HG03354 (cell line): Measurements from ENCODE around the gene LCT.

Experiments used
- ATAC-seq: cut with Tn5 transposase; IDR thresholded peaks from one replicate; pipeline ENCODE4 v1.9.1; 2021; ENCODE audit warnings: mild to moderate bottlenecking; ENCODE audit not compliant: unreplicated experiment, poor library complexity, severe bottlenecking

Gene LCT

DNA sequence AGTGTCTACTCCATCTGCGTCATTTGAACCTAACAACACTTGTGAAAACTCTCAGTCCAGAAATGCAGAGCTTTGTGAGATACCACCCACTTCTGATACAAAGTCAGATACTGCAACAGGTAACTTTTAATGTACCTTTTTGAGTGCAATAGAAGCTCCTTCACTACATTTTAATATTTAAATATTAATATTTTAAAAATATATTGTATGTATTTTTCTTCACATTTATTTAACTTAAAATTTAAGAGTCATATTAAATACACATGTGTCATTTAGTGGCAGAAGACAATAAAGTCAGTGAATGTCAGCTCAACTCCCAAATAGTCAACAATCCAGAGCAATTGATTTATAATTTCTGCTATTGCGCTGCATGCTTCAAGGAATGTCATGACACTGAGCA is 81.4 kb downstream of the LCT start:
- ATAC-seq = no peak

DNA sequence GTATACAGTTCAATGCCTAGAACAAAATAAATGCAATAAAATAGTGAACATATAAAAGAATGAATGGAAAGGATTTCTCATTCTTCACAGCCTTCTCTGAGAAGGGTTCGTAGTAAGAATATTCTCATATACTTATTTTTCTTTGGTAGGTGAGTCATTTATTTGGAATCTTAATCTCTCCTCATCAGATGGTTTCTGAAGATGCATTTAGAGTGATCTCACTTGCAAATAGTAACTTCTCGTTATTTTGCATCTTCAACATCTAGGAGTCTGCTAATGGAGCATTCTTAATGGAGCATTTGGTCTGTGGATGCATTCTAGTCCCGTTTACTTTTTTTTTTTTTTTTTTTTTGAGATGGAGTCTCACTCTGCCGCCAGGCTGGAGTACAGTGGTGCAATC is 91.4 kb downstream of the LCT start:
- no peak for ATAC-seq

DNA sequence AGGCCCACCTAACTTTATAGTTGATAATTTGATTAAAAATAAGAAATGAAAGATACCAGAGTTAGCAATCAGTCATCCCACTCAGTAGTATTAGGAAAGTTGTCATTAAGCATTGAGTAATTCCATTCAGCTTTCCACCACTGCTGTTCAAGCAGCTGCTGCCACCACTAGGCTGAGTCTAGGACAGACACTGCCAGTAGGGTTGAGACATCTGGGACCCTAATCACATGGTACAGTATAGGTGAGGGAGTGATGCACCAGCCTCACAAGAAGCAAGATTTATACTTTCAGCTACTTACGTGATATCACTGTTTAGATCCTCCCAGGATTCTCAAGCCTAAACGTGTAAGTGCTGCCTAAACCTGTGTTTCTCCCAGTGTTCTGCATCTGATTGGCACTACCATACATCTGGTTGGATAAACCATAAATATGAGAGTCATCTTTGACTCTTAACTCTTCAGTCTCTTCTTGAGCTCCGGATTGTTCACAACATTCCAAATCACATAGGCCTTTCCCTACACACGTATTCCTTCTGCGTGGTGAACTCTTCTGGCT is 92.1 kb downstream of the LCT start:
- ATAC-seq = peak; percentile 27

DNA sequence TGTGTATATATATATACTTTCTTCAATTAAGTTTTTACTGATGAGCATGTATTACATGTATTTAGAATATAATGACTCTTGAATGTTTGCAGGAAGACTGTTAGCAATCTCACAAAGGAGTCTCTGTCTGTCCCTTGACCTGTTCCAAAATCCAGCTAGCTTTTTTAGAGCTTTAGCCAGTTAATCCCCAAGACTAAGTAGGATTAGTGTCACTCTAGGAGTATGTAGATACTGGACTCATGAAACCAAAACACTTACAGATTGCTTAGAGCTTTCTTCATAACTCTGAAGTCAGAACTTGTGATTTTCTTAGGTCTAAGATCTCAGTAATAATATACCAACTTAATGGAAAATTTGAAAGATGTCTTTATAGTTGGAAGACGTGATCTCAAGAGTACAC is 93.1 kb downstream of the LCT start:
- ATAC-seq = no peak

DNA sequence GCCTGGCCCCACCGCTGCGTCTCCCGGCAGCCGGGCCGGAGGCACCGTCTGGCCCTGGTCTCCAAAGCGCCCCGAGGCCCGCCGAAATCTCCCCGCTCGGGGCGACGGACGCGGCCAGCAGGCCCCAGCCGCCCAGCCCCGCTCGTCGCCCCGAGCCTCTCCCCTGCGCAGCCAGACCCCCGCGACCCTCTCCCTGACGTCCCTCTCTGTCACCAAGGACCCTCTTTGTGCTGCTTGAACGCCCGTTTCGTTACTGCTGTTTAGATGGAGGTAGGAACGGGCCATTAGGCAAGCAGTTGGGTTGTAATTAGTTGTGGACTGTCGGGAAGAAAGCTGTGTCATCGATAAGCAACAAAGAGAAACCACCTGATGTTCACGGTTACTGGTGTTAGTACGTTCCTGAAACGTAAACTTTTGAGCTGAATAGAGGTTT is 94.6 kb downstream of the LCT start:
- peak; percentile 27 for ATAC-seq

DNA sequence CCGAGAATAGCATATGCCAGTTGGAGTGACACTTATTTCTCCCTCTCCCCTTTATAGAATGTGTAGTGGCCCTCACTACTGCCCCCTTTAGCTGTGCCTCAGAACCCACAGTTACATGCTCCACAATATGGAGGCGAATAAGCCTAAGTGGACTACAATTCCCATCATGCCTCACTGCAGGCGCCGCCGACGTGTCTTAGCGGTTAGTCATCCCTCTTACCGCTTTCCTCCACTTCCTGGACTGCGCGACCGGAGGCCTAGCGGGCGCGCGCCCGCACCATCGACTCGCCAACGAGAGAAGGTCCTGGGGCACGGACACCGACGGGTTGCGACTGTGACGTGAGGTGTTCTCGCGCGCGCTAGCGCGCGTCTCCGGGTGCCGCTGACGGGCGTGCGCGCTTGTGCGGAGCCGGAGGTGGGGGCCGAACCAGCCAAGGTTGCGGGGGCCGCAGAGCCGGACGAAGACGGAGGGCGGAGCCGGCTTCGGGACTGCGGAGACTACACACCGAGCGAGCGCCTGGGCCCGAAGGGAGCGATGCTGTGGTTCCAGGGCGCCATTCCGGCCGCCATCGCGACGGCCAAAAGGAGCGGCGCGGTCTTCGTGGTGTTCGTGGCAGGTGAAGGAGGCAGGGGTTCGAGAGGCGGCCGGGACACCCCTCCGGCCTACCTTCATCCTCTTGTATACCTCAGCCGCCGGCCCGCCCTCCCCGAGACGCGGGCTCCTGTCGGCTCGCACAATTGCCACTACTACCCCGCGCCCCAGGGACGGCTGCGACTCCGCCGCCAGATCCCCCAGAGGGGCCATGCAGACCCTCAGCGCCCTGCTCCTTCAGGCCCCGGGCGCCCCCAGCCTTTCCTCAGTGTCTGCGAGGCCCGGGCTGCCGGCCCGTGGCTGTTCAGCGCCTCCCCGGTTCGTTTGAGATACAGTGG is 95.3 kb downstream of the LCT start, which contains the start of gene UBXN4:
Gene UBXN4, plus strand, starts transcription at position 461 of the 930 bp plus-strand sequence. Its CDS starts 75 bp downstream, at position 536.
- ATAC-seq = peak; percentile 87

DNA sequence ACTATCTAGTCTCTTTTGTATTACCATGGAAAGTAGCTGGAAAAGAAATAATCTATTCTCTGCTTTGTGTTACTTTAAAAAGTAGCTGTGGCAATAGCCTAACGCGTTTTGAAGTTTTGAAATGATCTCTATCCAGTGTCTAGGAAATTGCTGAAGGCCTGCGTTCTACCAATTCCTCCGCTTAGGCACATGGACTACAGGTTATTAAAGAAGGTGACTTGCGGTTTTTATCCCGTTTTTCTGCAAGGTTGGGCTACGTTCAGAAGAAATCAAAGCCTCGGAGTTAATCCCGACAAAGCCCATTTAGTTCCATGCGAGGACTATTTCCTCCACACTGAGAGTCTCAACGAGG is 96.0 kb downstream of the LCT start:
- ATAC-seq = no peak

DNA sequence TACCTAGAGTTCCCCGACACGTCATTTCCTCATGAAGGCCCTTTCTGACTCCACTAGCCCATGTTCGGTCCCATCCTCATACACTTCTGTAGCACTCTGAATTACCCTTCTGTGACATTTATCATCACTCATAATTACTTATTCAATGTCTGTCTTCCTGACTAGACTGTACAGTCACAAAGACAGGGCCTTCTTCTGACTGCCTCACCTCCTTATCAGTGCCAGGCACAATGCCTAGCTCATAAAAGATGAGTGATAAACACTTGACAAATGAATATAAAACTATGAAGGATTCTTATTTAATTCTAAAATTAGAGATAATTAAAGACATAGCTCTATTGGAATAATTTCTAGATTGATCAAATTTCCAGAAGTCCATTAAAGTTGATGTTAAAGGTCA is 96.8 kb downstream of the LCT start:
- no peak for ATAC-seq
